ENCODE data around the gene TMEM131L.

GRCh38 chr4:153639833-153640802, 174.0 kb downstream of the TMEM131L start:
- TF ChIP-seq POLR2A (IDR thresholded peaks at IDR 0.05; ENCODE audit: low read depth, low read length) (no peak), CTCF (IDR thresholded peaks at IDR 0.05; ENCODE audit: extremely low read depth in 1 of 2, insufficient read depth in 1 of 2, low read depth in 1 of 2, low read length in 2 of 2) (no peak)

All from endothelial cell of umbilical vein (primary cell).